Measurements from ENCODE around the gene ADD2.

ADD2 gene

DNA sequence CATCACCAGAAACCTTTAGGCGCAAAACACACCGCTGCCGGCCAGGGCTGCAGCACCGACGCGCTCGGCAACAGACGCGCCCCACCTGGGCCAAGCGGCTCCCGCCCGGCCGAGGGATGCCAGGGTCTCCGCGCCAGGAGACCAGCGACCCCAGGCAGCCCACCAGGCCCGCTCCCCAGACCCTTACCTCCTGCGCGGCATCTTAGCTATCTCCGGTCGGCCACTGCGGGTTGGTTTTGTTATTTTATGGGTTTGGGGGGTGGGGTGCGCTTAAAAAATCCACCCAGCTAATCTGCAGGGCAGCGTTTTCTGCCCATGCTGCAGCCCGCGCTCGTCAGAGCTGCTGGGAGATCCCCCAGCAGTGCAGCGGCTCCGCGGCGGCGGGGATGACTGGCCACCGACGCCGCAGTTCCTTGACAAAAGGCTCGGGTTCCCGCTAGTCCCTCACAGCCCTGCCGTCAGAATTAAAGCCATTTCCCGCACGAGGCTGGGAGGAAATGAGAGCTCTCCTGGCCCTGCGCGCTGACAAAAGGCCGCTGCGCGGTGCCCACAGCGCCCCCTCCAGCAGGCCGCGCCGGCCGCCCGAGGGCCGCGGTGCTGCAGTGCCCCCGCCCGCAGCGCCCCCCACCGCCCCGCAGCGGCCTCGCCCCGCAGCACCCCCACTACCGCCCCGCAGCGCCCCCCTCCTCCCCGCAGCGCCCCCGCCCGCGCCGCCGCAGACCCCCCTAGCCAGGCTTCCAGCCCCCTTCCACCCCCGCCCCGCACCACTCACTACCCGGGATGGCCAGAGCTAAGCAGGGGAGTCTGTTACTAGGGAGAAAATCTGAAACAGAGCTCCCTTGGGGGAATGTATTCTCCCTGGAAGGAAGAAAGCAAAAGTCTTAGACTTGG lies at the start of gene ADD2:
Gene ADD2, minus strand, starts transcription at position 502 of the 891 bp plus-strand sequence. CDS start 61,792 bp downstream, outside the sequence.
- H3K27ac ChIP-seq = no peak within 1 kb of the TSS
- TF ChIP-seq, protein P1, sequence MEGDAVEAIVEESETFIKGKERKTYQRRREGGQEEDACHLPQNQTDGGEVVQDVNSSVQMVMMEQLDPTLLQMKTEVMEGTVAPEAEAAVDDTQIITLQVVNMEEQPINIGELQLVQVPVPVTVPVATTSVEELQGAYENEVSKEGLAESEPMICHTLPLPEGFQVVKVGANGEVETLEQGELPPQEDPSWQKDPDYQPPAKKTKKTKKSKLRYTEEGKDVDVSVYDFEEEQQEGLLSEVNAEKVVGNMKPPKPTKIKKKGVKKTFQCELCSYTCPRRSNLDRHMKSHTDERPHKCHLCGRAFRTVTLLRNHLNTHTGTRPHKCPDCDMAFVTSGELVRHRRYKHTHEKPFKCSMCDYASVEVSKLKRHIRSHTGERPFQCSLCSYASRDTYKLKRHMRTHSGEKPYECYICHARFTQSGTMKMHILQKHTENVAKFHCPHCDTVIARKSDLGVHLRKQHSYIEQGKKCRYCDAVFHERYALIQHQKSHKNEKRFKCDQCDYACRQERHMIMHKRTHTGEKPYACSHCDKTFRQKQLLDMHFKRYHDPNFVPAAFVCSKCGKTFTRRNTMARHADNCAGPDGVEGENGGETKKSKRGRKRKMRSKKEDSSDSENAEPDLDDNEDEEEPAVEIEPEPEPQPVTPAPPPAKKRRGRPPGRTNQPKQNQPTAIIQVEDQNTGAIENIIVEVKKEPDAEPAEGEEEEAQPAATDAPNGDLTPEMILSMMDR (IDR thresholded peaks at IDR 0.05) = no peak
- TF ChIP-seq ZFX (IDR thresholded peaks at IDR 0.05; ENCODE audit: borderline replicate concordance) = no peak

- TF ChIP-seq ZFX (IDR thresholded peaks at IDR 0.05; ENCODE audit: borderline replicate concordance) = no peak
- TF ChIP-seq, protein P1 (IDR thresholded peaks at IDR 0.05) = no peak
These were observed 49.4 kb upstream of the ADD2 start for GRCh38 chr2:70817284-70817954.

DNA sequence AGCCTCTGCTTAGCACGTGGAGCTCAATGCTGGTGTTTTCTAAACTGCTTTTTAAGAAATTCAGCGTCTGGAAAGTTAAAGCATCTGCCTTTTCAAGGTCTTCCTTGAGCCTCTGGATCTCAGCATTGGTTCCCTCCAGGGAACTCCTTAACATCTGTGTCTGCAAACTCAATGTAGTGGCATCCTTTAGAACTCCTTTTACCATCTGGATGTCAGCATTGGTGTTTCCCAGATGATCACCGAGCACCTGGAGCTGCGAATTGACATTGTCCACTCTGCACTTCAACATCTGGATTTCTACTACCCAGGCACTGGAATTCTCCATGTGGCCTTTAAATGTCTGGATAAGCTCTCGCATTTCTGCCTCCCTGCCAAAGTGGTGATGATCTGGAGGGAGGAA lies 48.7 kb upstream of the ADD2 start:
- H3K27ac ChIP-seq = no peak overlapping the region
- no peak for TF ChIP-seq ZFX (IDR thresholded peaks at IDR 0.05; ENCODE audit: borderline replicate concordance)
- TF ChIP-seq, protein P1 (IDR thresholded peaks at IDR 0.05) = no peak

More at GRCh38 chr2:70817284-70817954, 49.4 kb upstream of the ADD2 start:
- H3K27ac ChIP-seq = no peak overlapping the region

DNA sequence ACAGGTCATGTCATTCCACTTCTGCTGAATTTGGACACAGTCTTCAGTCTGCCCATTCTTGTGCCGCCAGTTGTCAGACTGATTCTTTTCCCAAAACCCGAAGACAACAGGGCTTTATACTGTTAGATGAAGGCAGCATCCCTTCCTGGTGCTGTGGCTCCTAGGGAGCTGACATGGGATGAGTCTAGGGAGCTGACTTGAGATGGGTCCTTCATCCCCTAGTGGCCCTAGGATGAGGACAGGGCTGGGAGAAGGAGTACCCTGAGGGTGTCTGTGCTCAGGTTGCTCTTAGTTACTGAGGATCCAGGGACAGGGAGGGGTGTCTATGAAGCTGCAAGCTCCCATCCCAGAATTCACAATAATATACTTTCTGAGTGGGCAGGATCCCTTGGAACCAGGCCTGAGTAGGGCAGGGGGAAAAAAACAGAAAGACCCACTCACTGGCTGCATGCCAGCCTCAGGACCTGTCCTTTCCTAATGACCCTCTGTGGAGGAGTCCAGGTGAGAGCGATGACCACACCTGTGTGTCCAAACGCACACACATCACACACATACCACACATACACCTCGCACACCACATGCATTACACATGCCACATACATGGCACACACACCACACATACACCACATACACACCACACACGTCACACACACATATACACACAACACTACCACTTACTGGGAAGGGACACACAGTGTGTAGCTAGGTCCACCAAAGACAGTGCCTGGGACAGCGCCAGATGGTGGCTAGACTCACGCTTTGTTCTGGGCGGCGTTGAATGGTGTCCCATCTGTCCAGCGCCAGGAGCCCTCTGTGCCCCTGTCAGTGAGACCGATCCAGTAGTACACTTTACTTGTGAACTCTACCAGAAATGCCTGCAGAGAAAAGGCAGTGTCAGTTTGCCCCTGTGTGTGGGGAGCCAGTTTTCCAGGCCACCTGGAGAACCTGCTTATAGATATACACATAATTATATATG lies 41.3 kb upstream of the ADD2 start:
- no peak overlapping the region for H3K27ac ChIP-seq
- TF ChIP-seq, protein P1 (IDR thresholded peaks at IDR 0.05) = no peak
- TF ChIP-seq ZFX (IDR thresholded peaks at IDR 0.05; ENCODE audit: borderline replicate concordance) = no peak

GRCh38 chr2:70807828-70808118 lies 39.8 kb upstream of the ADD2 start:
- TF ChIP-seq, protein P1 (IDR thresholded peaks at IDR 0.05) = no peak
- no peak for TF ChIP-seq ZFX (IDR thresholded peaks at IDR 0.05; ENCODE audit: borderline replicate concordance)
- no peak overlapping the region for H3K27ac ChIP-seq

DNA sequence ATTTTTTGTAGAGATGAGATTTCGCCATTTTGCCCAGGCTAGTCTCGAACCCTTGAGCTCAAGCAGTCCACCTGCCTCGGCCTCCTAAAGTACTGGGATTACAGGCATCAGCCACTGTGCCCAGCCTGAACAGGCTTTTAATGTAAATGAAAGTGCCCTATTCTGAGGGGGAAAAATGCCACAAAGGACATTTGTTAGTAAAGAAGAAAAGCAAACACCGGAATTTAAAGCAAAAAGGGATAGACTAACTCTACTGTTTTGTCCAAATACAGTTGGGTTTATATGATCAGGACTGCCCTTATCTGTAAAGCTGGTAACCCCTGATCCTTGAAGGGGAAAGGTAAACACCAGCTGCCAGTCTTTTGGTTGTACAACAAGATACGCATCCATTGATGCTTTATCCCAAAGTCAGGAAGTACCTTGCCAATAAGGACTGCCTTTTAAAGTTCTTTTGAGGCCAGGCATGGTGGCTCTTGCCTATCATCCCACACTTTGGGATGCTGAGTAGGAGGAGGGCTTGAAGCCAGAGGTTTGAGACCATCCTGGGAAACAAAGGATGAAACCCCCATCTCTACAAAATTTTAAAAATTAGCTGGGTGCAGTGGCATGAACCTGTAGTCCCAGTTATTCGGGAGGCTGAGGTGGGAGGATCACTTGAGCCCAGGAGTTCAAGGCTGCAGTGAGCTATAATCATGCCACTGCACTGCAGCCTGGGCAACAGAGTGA lies 39.3 kb upstream of the ADD2 start:
- H3K27ac ChIP-seq = no peak overlapping the region
- no peak for TF ChIP-seq ZFX (IDR thresholded peaks at IDR 0.05; ENCODE audit: borderline replicate concordance)
- TF ChIP-seq, protein P1 (IDR thresholded peaks at IDR 0.05) = no peak
